ENCODE results near the gene TMEM247.

Gene TMEM247

GRCh38 chr2:46449700-46450099 lies 29.7 kb upstream of the TMEM247 start:
- DNase-seq (ENCODE audit: low read depth, low spot score) = no peak
- no peak for TF ChIP-seq CTCF (IDR thresholded peaks at IDR 0.05; ENCODE audit: insufficient read depth, low read length, missing control alignments)
- ChIA-PET POLR2A (no interaction called here), CTCF (interaction anchor here (1.3 to 1.4 kb wide), 2 partner anchors 89 to 457 kb away, joined by 3 to 6 read pairs; no protein-coding TSS in a partner anchor)
- no peak overlapping the region for H3K4me3 ChIP-seq (ENCODE audit: low read depth, low read length)

- no peak overlapping the region for H3K4me3 ChIP-seq (ENCODE audit: low read depth, low read length)
- TF ChIP-seq CTCF (IDR thresholded peaks at IDR 0.05; ENCODE audit: insufficient read depth, low read length, missing control alignments) = no peak
- POLR2A ChIA-PET = no interaction called here
- CTCF ChIA-PET = interaction anchor here (0.7 to 1.7 kb wide), 5 partner anchors 11 to 458 kb away, joined by 3 to 6 read pairs (median 4); no protein-coding TSS in a partner anchor
- no peak for DNase-seq (ENCODE audit: low read depth, low spot score)
Measured at GRCh38 chr2:46451131-46451711, 28.1 kb upstream of the TMEM247 start.

GRCh38 chr2:46456789-46457188 lies 22.6 kb upstream of the TMEM247 start:
- DNase-seq (ENCODE audit: low read depth, low spot score) = no peak
- H3K4me3 ChIP-seq (ENCODE audit: low read depth, low read length) = no peak overlapping the region
- CTCF ChIA-PET = interaction anchor here (1.4 to 2.5 kb wide), 4 partner anchors 11 to 446 kb away, joined by 4 to 14 read pairs (median 6); no protein-coding TSS in a partner anchor
- POLR2A ChIA-PET = no interaction called here
- no peak for TF ChIP-seq CTCF (IDR thresholded peaks at IDR 0.05; ENCODE audit: insufficient read depth, low read length, missing control alignments)

GRCh38 chr2:46458763-46459500 lies 20.4 kb upstream of the TMEM247 start:
- no peak overlapping the region for H3K4me3 ChIP-seq (ENCODE audit: low read depth, low read length)
- no peak for TF ChIP-seq CTCF (IDR thresholded peaks at IDR 0.05; ENCODE audit: insufficient read depth, low read length, missing control alignments)
- ChIA-PET CTCF (interaction anchor here (0.9 to 2.5 kb wide), 12 partner anchors 9 to 459 kb away, joined by 3 to 14 read pairs (median 6); no protein-coding TSS in a partner anchor), POLR2A (no interaction called here)
- no peak for DNase-seq (ENCODE audit: low read depth, low spot score)

GRCh38 chr2:46459694-46460093 lies 19.7 kb upstream of the TMEM247 start:
- no peak for DNase-seq (ENCODE audit: low read depth, low spot score)
- CTCF ChIA-PET = interaction anchor here (1.1 to 3.8 kb wide), 13 partner anchors 66 to 517 kb away, joined by 3 to 22 read pairs (median 6); no protein-coding TSS in a partner anchor
- POLR2A ChIA-PET = no interaction called here
- no peak for TF ChIP-seq CTCF (IDR thresholded peaks at IDR 0.05; ENCODE audit: insufficient read depth, low read length, missing control alignments)
- no peak overlapping the region for H3K4me3 ChIP-seq (ENCODE audit: low read depth, low read length)

All from AG04449 (cell line).